ENCODE measurements around the gene STRBP.
A peak's percentile ranks its signal among the peaks of the same experiment; 100 is the strongest.

- TF ChIP-seq CTCF (IDR thresholded peaks at IDR 0.05) (peak in 1 of 3 experiments; percentile 16), POLR2A (IDR thresholded peaks at IDR 0.05) (no peak)
Observed at GRCh38 chr9:123268465-123269259, at the start of gene STRBP.

Measured in testis (tissue), 2 donors.